Heart left ventricle (tissue), 13 donors: ENCODE measurements around the gene CYP4F22.

Experiments
- CTCF ChIP-seq, 12 donors: fragments of 200-600 bp; sonication (generic) in 4 of 12; IDR thresholded peaks; one replicate each; pipeline versions ENCODE4 v1.5.0 to v1.8.0; 2018 to 2022; ENCODE audit warnings: antibody characterized with exemption in 12 of 12, mild to moderate bottlenecking in 5 of 12
- POLR2A ChIP-seq, 2 donors: fragments of 450-650 bp; IDR thresholded peaks; one replicate each; pipeline ENCODE4 v1.6.1; 2017; ENCODE audit warnings: antibody characterized with exemption in 2 of 2, mild to moderate bottlenecking in 2 of 2, moderate library complexity in 2 of 2
- donor health status: ischemic (EF 13 %, LVEDD 7.1; RV severe dilation, severe dysfunction).
- donor health status: DM: no; HTN: yes; CAD: no.
- donor health status: DM: no; HTN: no; CAD: no.
- donor health status: ischemic (EF 25% LVEDD 6.9; RV normal size, moderate dysfunction).
- donor health status: ischemic (EF 25% LVEDD 5.7; RV mildly dilated, moderate dysfunction).
- donor health status: ischemic (EF 35%, LVEDD 5.7; RV mildly dilated, moderate dysfunction).
- donor health status: nonischemic (EF 11% LVEDD 7.7; RV severe dilation, severe dysfunction).
- donor health status: DM: yes; HTN: yes; CAD: no.
- donor health status: PGD.
- donor health status: ischemic (EF 29% LVEDD 5.4; RV normal size, mild dysfunction).
- donor health status: nonischemic (EF 23%, LVEDD 6.1; RV moderate dilation, normal function).

- no peak for TF ChIP-seq CTCF (IDR thresholded peaks at IDR 0.05)
- no peak for TF ChIP-seq POLR2A (IDR thresholded peaks at IDR 0.05)
Observed at GRCh38 chr19:15507068-15508034, 974 bp upstream of the CYP4F22 start.
